Measurements from ENCODE around the gene BLACAT1. TPM values are rescaled to one million over a fixed set of nuclear protein-coding genes. Genes with fewer than 3 reads are reported as not detected.
A peak's percentile ranks its signal among the peaks of the same experiment; 100 is the strongest.

The BLACAT1 gene
- total RNA-seq, 1 experiment from 2014 or later: not detected

GRCh38 chr1:205429762-205430695 is 25.8 kb downstream of the BLACAT1 start:
- no peaks in the 10 kb centered on the region for H3K9me2 ChIP-seq (replicated peaks; ENCODE audit: insufficient read depth, low read length)
- no peaks in the 10 kb centered on the region for H3K9me3 ChIP-seq (ENCODE audit: low read length)
- H3K4me1 ChIP-seq (ENCODE audit: low read length): peaks cover 14% of the 10 kb centered on the region
- DNase-seq: no peak
- peak overlapping the region; percentile 72 for H3K4me2 ChIP-seq (ENCODE audit: low read depth, low read length, poor library complexity, severe bottlenecking)
- H3K4me3 ChIP-seq (ENCODE audit: low read length): peak overlapping the region; percentile 55; the same call in 1 of the 2 replicates
- peak overlapping the region; percentile 62; the same call in 1 of the 2 replicates for H2AFZ ChIP-seq (ENCODE audit: low read length)
- no peak overlapping the region for H3K27ac ChIP-seq (ENCODE audit: low read length)
- no peaks in the 10 kb centered on the region for H4K20me1 ChIP-seq (ENCODE audit: insufficient read depth, low read depth, low read length)
- H3K36me3 ChIP-seq (ENCODE audit: insufficient read depth, low read length): no peaks in the 10 kb centered on the region
- H3K79me2 ChIP-seq (ENCODE audit: low read length): no peaks in the 10 kb centered on the region
- H3K9ac ChIP-seq (ENCODE audit: low read length): no peak overlapping the region
- no peaks in the 10 kb centered on the region for H3K27me3 ChIP-seq (ENCODE audit: low read length)

GRCh38 chr1:205424901-205425600 is 30.8 kb downstream of the BLACAT1 start:
- Histone ChIP-seq H3K4me3 (ENCODE audit: low read length) (no peak overlapping the region), H3K27ac (ENCODE audit: low read length) (no peak overlapping the region), H3K9me3 (ENCODE audit: low read length) (no peaks in the 10 kb centered on the region), H3K27me3 (ENCODE audit: low read length) (no peaks in the 10 kb centered on the region), H3K36me3 (ENCODE audit: insufficient read depth, low read length) (no peaks in the 10 kb centered on the region), H3K9me2 (replicated peaks; ENCODE audit: insufficient read depth, low read length) (no peaks in the 10 kb centered on the region), H2AFZ (ENCODE audit: low read length) (no peak overlapping the region), H3K9ac (ENCODE audit: low read length) (no peak overlapping the region), H3K4me1 (ENCODE audit: low read length) (no peaks in the 10 kb centered on the region), H3K4me2 (ENCODE audit: low read depth, low read length, poor library complexity, severe bottlenecking) (no peak overlapping the region), H4K20me1 (ENCODE audit: insufficient read depth, low read depth, low read length) (no peaks in the 10 kb centered on the region), H3K79me2 (ENCODE audit: low read length) (no peaks in the 10 kb centered on the region)
- DNase-seq: no peak

GRCh38 chr1:205423814-205424399 is 31.9 kb downstream of the BLACAT1 start:
- Histone ChIP-seq H3K27me3 (ENCODE audit: low read length) (no peaks in the 10 kb centered on the region), H2AFZ (ENCODE audit: low read length) (no peak overlapping the region), H3K9ac (ENCODE audit: low read length) (no peak overlapping the region), H3K9me2 (replicated peaks; ENCODE audit: insufficient read depth, low read length) (no peaks in the 10 kb centered on the region), H3K79me2 (ENCODE audit: low read length) (no peaks in the 10 kb centered on the region), H3K4me1 (ENCODE audit: low read length) (no peaks in the 10 kb centered on the region), H3K36me3 (ENCODE audit: insufficient read depth, low read length) (no peaks in the 10 kb centered on the region), H3K4me3 (ENCODE audit: low read length) (no peak overlapping the region), H3K4me2 (ENCODE audit: low read depth, low read length, poor library complexity, severe bottlenecking) (no peak overlapping the region), H4K20me1 (ENCODE audit: insufficient read depth, low read depth, low read length) (no peaks in the 10 kb centered on the region), H3K27ac (ENCODE audit: low read length) (no peak overlapping the region), H3K9me3 (ENCODE audit: low read length) (no peaks in the 10 kb centered on the region)
- no peak for DNase-seq

DNA sequence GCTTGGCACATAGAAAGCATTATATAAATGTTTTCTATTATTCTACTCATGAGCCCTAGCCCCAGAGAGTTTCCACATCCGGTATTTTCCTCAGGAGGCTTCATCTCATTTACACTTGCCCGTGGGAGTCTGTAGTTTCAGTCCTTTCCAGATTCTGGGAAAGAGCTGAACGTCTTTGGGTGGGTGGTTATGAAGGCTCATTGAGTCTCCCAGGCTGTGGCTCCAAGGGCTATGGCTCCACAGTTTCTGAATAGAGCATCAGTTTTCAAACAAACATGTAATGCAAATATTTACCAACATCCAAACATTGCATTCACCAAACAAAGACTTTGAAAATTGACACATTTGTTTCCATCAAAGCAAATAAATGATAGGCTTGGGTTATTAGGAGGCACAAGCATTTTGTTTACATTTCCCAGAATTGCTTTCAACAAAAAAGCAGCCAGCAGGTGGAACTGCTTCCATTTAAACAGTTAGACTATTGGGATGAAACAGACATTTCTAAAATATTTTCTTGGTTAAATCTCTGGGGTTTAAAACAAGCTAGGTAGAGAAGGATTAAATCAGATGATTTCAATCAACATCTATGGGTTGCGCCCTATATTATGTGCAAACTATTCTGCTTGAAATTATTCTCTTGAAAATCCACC is 32.7 kb downstream of the BLACAT1 start:
- no peak for DNase-seq
- Histone ChIP-seq H4K20me1 (ENCODE audit: insufficient read depth, low read depth, low read length) (no peaks in the 10 kb centered on the region), H3K4me1 (ENCODE audit: low read length) (no peaks in the 10 kb centered on the region), H3K9me2 (replicated peaks; ENCODE audit: insufficient read depth, low read length) (no peaks in the 10 kb centered on the region), H3K36me3 (ENCODE audit: insufficient read depth, low read length) (no peaks in the 10 kb centered on the region), H3K9me3 (ENCODE audit: low read length) (no peaks in the 10 kb centered on the region), H3K9ac (ENCODE audit: low read length) (no peak overlapping the region), H3K4me2 (ENCODE audit: low read depth, low read length, poor library complexity, severe bottlenecking) (no peak overlapping the region), H3K27me3 (ENCODE audit: low read length) (no peaks in the 10 kb centered on the region), H2AFZ (ENCODE audit: low read length) (no peak overlapping the region), H3K27ac (ENCODE audit: low read length) (no peak overlapping the region), H3K79me2 (ENCODE audit: low read length) (no peaks in the 10 kb centered on the region), H3K4me3 (ENCODE audit: low read length) (no peak overlapping the region)

- no peak within 1 kb of the TSS for H3K9ac ChIP-seq (ENCODE audit: low read length)
- H3K9me2 ChIP-seq (replicated peaks; ENCODE audit: insufficient read depth, low read length): no peaks in the 10 kb centered on the region
- H3K4me1 ChIP-seq (ENCODE audit: low read length): no peaks in the 10 kb centered on the region
- H3K9me3 ChIP-seq (ENCODE audit: low read length): no peaks in the 10 kb centered on the region
- H2AFZ ChIP-seq (ENCODE audit: low read length): no peak within 1 kb of the TSS
- H3K27me3 ChIP-seq (ENCODE audit: low read length): no peaks in the 10 kb centered on the region
- DNase-seq: no peak
- no peak within 1 kb of the TSS for H3K27ac ChIP-seq (ENCODE audit: low read length)
- H4K20me1 ChIP-seq (ENCODE audit: insufficient read depth, low read depth, low read length): no peaks in the 10 kb centered on the region
- H3K4me3 ChIP-seq (ENCODE audit: low read length): no peak within 1 kb of the TSS
- no peaks in the 10 kb centered on the region for H3K79me2 ChIP-seq (ENCODE audit: low read length)
- no peak within 1 kb of the TSS for H3K4me2 ChIP-seq (ENCODE audit: low read depth, low read length, poor library complexity, severe bottlenecking)
- no peaks in the 10 kb centered on the region for H3K36me3 ChIP-seq (ENCODE audit: insufficient read depth, low read length)
Observed at GRCh38 chr1:205421798-205422197, 34.0 kb downstream of the BLACAT1 start, which contains the start of gene LEMD1. LEMD1 (minus strand) TSS chr1:205422056; CDS start chr1:205420536, 1,520 bp downstream.

DNA sequence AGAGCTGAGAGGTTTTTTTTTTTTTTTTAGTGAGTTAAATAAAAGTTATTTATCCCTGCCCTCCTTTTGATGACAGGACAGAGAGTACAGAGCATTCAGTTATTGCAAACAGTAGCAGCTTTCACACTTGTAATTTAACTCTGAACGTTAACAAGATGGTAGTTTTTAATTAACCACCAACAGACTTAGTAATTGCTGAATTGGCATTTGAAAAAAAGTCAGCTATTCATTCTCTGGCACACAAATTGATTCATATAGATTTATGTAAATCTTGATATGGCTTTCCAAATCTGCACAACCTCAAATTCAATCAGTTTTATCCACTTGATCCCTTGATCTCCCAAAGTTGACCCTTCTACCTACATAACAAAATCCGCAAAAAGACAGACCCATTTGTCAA is 34.9 kb downstream of the BLACAT1 start:
- Histone ChIP-seq H3K4me2 (ENCODE audit: low read depth, low read length, poor library complexity, severe bottlenecking) (no peak overlapping the region), H4K20me1 (ENCODE audit: insufficient read depth, low read depth, low read length) (no peaks in the 10 kb centered on the region), H2AFZ (ENCODE audit: low read length) (no peak overlapping the region), H3K79me2 (ENCODE audit: low read length) (no peaks in the 10 kb centered on the region), H3K36me3 (ENCODE audit: insufficient read depth, low read length) (no peaks in the 10 kb centered on the region), H3K4me3 (ENCODE audit: low read length) (no peak overlapping the region), H3K9ac (ENCODE audit: low read length) (no peak overlapping the region), H3K9me2 (replicated peaks; ENCODE audit: insufficient read depth, low read length) (no peaks in the 10 kb centered on the region), H3K9me3 (ENCODE audit: low read length) (no peaks in the 10 kb centered on the region), H3K4me1 (ENCODE audit: low read length) (peaks cover 5% of the 10 kb centered on the region), H3K27me3 (ENCODE audit: low read length) (no peaks in the 10 kb centered on the region), H3K27ac (ENCODE audit: low read length) (no peak overlapping the region)
- DNase-seq: no peak

DNA sequence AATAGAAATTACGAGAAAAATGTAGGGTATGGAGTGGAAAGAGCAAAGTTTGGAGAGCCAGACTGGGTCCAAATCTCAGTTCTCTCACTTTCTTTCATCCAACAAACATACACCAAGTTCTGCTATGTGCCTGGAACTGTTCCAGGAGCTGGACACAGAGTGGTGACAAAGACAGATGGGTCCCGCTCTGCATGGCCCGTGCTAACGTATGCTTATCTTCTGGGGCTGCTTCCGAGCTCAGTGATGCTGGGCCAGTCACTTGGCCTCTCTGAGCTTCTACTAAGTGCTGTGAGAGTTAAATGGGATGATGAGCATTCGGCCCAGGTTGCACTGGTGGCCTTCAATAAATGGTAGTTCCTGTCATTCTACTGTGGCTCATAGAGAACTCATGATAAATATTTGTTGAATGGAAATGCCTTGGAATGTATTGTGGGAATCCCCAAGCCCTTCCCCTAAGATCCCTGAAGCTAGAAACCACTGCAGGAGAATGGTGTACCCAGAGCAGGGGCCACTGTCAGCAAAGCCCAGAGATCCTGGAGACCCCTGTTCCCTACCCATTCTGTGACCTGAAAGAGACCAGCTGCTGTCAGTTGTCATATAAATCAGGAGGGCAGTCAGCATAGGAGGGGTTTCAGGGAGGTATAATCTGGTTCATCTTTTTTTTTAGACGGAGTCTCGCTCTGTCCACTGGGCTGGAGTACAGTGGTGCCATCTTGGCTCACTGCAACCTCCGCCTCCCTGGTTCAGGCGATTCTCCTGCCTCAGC is 37.8 kb downstream of the BLACAT1 start:
- Histone ChIP-seq H3K4me3 (ENCODE audit: low read length) (no peak overlapping the region), H3K4me2 (ENCODE audit: low read depth, low read length, poor library complexity, severe bottlenecking) (no peak overlapping the region), H3K9me2 (replicated peaks; ENCODE audit: insufficient read depth, low read length) (no peaks in the 10 kb centered on the region), H2AFZ (ENCODE audit: low read length) (no peak overlapping the region), H3K79me2 (ENCODE audit: low read length) (no peaks in the 10 kb centered on the region), H3K27me3 (ENCODE audit: low read length) (no peaks in the 10 kb centered on the region), H3K4me1 (ENCODE audit: low read length) (peaks cover 5% of the 10 kb centered on the region), H3K27ac (ENCODE audit: low read length) (no peak overlapping the region), H4K20me1 (ENCODE audit: insufficient read depth, low read depth, low read length) (no peaks in the 10 kb centered on the region), H3K9me3 (ENCODE audit: low read length) (no peaks in the 10 kb centered on the region), H3K36me3 (ENCODE audit: insufficient read depth, low read length) (no peaks in the 10 kb centered on the region), H3K9ac (ENCODE audit: low read length) (no peak overlapping the region)
- no peak for DNase-seq
